ENCODE measurements around the gene CRHR1.
A peak's percentile ranks its signal among the peaks of the same experiment; 100 is the strongest.

CRHR1 gene

DNA sequence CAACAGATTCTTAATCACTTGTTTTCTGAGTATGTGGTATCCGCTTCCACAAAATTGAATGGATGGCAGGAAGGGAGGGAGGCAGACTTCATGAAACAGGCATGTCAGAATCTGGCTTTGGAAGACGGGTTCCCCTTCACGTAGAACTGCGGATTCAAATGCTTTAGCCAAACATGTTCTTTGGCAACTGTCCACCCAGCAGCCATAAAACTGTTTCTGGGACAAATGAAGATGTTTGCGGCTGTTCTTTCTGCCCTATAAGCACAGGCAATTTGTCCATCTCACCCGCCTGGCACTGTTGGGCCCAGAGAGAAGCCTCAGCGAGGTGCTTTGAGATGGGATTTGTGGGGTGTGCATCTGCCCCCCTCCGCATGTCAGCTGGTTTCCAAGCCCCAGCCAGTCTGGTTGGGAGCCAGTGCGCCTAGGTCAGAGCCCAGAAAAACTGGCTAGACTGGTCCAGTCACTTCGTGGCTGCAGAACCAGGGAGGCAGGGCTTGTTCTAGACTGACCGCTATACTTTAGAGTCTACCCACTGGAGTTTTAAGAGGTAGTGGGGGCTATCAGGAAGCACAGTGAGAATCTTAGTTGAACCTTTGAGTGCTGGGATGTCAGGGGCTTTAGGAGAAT is 6.3 kb downstream of the CRHR1 start:
- no peak for DNase-seq

DNA sequence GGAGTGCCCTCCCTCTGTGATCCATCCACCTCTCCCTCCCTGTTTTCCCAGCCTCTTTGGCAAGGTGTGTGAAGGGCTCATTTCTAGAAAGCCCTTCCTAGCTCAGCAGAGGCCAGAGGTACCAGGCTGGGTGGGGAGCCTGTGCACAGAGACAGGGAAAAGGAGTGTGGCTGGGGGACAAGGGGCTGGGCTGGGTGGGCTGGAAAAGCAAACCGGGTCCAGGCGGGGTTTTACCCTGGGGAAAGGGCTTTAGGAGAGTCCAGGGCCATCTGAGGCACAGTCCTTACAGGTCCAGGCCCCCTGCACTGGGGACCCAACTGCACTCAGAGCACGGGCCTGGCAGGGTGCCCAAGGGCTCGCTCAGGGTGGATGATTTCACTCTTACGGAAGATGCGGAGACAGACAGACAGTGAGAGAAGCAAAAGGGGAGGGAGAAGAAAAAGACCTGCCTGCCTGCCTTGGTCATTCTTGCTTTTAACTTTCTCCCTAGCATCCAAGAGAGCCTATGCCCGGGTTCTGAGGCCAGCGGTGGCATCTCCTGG is 7.0 kb downstream of the CRHR1 start:
- DNase-seq: peak in 1 of 14 donors; percentile 37

GRCh38 chr17:45791935-45792334 is 7.8 kb downstream of the CRHR1 start:
- peak in 1 of 14 donors; percentile 44 for DNase-seq

DNA sequence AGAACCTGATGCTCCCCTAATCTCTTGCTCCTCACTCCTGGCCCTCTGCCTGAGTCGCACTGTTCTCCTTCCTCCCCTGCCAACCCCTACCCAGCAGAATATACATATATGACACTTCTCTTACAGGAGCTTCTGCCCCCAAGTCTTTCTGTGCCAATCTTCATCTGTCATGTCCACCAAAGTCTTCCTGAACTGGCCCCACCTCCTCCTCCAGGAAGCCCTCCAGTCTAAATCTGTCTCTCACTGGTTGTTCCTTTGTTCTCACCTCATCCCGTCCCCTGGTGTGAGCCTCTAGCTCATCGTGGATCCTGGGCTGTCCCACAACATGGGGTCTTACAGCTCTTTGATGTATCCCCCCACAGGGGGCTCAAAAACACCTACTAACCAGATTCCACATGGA is 8.3 kb downstream of the CRHR1 start:
- no peak for DNase-seq

DNA sequence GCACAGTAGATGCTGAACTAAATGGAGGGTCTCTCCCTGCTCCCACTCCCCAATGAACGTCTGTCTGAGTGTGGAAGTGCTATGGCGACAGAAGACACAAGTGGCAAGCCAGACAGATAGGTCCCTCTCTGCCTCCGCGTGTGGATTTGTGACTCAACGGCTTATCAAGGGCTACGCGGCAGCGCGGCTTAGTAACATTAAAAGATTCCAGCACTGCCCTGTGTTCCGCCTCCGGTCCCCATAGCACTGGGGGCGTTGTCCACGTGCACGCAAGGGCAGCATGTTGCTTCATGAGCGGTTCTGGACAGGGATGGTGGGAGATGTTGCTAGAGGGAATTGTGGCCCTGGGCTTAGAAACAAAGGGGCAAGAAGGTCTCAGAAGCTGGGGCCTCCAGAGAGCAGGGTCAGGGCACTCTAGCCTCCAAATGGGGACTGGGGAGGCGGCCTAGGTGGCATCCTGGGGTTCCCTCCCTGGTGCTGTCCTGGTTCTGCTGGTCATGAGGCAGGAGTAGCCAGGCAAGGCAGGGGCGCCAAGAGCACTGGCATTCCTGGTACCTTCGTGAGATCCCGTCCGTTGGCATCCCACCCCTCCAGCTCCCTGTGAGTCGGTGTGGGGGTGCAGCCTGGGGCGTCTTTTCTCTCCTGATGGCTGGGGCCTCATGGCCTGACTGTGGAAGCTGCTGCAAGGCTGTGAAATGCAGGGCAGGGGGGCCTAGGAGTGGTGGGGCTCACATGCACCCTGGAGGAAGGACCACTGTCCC is 9.1 kb downstream of the CRHR1 start:
- no peak for DNase-seq

- no peak for DNase-seq
These were observed 9.9 kb downstream of the CRHR1 start for GRCh38 chr17:45793999-45794540.

- peak in 1 of 14 donors; percentile 41 for DNase-seq
These were observed 10.7 kb downstream of the CRHR1 start for GRCh38 chr17:45794840-45795239.

GRCh38 chr17:45800816-45801215 is 16.7 kb downstream of the CRHR1 start:
- DNase-seq: no peak

GRCh38 chr17:45801421-45801820 is 17.3 kb downstream of the CRHR1 start:
- DNase-seq: peak in 1 of 14 donors; percentile 54

DNA sequence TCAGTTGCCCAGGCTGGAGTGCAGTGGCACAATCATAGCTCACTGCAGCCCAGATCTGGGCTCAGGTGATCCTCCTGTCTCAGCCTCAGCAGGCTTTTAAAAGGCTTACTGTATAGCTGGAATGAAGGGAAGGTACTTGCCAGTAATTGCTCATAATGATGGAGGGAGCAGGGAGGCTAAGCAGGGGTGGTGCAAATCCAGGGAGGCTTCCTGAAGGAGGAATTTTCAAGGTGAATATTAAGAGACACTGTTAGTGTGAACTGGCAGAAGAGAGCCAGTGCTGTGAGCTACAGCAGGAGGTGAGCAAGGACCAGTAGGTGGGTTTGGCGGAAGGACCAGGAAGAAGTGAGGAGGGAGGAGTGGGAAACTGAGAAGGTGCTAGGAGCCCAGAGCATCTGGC is 24.7 kb downstream of the CRHR1 start:
- DNase-seq: no peak

- peak in 1 of 14 donors; percentile 35 for DNase-seq
These were observed 25.4 kb downstream of the CRHR1 start for GRCh38 chr17:45809499-45809898.

- DNase-seq: peak in 1 of 14 donors; percentile 29
These were observed 28.0 kb downstream of the CRHR1 start for GRCh38 chr17:45812102-45812501.

DNA sequence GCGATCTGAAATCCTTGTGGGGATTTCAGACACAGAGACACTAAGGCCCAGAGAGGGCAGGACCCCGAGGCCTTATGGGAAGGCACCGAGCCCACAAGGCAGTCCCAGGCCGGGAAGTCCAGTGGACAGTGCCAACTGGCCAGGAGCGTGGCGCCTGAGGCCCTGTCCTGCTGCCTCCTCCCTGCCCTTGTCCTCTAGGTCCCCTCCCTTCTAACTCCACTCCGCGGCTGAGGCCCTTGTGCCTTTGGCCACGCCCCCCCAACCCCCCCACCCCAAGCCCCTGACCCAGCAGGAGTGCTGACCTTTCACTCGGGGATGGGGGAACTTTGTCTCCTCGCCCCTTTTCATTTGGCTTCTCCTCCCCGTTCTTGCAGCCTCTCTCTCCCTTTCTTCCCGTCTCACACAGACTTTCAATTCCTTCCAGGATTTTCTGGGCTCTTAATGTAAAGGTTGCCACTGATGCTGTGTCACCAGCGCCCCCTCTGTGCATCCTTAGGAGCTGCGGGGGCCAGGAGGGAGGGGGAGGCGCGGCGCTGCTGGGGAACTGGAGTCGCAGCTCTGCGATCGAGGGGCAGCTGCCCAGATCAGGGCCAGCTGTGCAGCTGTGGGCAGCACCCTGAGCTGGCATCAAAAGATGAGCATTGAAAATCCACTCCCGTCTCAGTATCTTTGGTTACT is 29.1 kb downstream of the CRHR1 start:
- DNase-seq: peak in 4 of 14 donors; percentile 7 to 26 (median 20)

DNA sequence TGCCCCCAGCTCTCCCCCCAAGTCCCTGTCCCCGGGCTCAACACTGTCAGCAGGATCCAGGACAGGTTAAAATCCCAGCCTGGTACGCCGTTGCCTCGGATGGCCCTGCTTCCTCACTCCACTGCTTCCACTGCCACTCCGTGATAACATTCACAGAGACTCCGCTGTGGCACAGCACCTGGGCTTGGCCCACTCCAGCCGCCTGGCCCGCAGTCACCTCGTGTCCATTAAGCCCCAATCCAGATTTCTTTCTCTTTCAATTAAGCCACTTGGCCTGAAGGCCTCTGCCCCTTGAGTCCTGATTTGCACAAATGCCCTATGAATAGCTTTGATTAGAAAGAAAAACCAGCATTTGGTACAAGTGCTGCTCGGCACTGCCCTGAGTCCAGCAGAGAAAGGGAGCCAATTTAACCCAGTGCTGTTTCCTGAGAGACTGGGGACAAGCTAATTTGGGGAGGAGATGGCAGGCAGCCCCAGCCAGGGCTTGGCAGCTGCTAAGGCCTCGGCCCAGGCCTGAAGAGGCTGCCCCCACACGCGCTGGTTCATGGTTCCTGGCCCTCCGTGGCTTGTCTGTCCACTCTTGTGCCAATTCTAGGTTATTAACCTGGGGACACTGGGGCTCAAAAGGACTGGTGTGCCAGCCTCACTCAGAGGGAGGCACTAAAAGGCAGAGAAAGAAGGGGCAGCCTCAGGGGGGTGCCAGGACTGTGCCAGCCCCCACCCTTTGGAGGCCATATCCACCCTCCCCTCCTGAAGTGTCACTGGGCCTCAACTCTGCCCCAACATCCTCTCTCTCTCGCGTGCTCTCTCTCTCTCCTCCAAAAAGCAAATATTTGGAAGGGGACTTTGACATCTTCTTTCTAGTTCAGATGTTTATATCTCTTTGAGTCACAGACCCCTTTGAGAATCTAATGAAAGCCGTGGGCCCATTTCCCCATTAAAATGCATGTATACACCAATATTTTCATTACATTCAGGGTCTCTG is 30.8 kb downstream of the CRHR1 start:
- peak in 9 of 14 donors; percentile 16 to 96 (median 35) for DNase-seq

GRCh38 chr17:45815752-45816151 is 31.6 kb downstream of the CRHR1 start:
- DNase-seq: no peak

DNA sequence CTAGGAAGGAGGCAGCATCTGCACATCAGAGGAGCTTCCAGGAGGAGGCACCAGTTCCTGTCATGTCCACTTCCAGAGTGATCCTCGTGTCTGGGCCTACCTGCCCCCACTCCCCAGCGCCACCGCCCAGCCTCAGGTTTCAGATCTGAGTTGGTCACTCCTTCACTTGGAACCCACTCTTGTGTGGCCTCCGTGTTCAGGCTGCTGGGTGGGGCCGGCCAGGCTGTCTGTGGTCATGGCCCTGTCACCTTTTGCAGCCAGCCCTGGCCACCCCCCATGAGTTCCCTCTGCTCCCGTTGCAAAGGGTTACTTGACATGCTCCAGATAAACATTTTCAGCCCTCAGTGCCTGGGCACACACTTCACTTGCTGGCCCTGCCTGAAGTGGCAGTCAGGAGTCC is 33.9 kb downstream of the CRHR1 start:
- no peak for DNase-seq

GRCh38 chr17:45818699-45819098 is 34.6 kb downstream of the CRHR1 start:
- peak in 1 of 14 donors; percentile 37 for DNase-seq

DNA sequence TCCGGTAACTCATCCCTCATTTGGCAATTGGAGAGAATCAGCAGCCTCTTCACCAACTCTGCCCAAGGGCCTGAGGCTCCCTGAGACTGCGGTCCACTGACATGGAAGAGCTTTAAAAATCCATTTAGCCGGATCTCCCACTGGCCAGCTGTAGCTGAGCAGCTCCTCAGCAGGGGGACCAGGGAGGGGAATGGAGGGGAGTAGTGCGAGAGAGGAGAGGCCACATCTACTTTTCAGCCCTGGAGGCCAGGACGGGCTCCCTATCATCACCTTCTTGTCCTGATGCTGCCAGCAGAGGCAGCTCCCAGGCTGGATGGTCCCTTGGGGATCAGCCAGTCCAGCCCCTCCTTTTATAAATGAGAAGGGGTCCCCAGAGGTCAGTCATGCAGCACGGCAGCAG is 35.5 kb downstream of the CRHR1 start:
- no peak for DNase-seq

- DNase-seq: peak in 1 of 14 donors; percentile 84
These were observed 36.1 kb downstream of the CRHR1 start for GRCh38 chr17:45820052-45820780.

GRCh38 chr17:45821147-45821546 is 37.0 kb downstream of the CRHR1 start:
- DNase-seq: no peak

DNA sequence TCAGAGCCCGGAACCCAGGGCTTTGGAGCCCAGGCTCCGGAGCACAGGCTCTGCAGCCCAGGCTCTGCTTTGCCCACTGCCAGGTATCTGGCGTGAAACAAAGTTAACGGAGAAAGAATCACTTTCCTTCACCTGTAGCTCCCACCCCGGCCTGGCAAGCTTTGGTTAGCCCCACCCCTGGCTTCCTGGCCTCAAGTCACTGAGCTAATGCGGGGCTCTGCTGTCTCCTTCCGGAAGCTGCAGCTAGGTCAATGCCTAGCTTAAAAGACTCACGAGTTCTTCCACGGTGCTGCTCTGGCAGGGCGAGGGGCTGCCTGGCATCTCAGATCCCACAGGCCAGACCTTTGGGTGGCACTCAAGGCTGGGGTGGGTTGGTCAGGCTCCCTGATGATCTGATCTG is 39.5 kb downstream of the CRHR1 start:
- no peak for DNase-seq

Measured in C1 segment of cervical spinal cord (tissue), 14 donors.